K562 (cell line): ENCODE results near the gene SLC22A8.

Source experiments
- EZH2 ChIP-seq: IDR thresholded peaks from 2 replicates; pipeline ENCODE4 v1.6.1; 2012; ENCODE audit warnings: low read depth, mild to moderate bottlenecking, inconsistent platforms, low read length, borderline replicate concordance
- RFX5 ChIP-seq: IDR thresholded peaks from 2 replicates; pipeline ENCODE4 v1.6.1; 2011; ENCODE audit warnings: low read depth, mild to moderate bottlenecking, improper control_type of control experiment, low read length
- ZBTB7A ChIP-seq: IDR thresholded peaks from 2 replicates; pipeline ENCODE4 v1.6.1; 2011; ENCODE audit warnings: low read depth, mild to moderate bottlenecking, low read length, moderate library complexity, borderline replicate concordance; ENCODE audit not compliant: control insufficient read depth
- TF ChIP-seq, protein P1 (sequence below), 2 experiments: fragments of 450-650 bp; IDR thresholded peaks; 2 replicates each; pipeline ENCODE4 v1.6.1; 2016

DNA sequence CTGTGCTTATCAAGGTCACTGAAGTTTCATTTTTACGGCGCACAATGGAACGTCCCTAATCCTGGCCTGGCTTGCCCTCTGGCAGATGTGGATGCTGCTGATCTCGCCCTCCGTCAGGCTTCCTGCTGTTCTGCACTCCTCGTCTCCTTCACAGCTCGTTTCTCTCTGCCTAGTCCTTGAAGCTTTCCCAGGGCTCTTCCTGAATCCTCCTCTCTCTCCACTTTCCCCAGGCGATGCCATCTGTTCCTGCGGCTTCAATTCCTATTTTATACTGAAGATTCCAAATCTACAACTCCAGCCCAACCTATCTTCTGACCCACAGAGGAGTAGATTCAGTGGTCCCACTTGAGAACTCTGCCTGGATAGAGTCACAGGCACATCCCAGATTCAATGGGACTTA is 14.2 kb downstream of the SLC22A8 start:
- TF ChIP-seq RFX5, result no peak
- no peak for TF ChIP-seq EZH2
- no peak for TF ChIP-seq ZBTB7A
- TF ChIP-seq, protein P1, sequence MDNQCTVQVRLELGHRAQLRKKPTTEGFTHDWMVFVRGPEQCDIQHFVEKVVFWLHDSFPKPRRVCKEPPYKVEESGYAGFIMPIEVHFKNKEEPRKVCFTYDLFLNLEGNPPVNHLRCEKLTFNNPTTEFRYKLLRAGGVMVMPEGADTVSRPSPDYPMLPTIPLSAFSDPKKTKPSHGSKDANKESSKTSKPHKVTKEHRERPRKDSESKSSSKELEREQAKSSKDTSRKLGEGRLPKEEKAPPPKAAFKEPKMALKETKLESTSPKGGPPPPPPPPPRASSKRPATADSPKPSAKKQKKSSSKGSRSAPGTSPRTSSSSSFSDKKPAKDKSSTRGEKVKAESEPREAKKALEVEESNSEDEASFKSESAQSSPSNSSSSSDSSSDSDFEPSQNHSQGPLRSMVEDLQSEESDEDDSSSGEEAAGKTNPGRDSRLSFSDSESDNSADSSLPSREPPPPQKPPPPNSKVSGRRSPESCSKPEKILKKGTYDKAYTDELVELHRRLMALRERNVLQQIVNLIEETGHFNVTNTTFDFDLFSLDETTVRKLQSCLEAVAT (IDR thresholded peaks at IDR 0.05), result no peak
